MM.1S (cell line): ENCODE measurements around the gene DSCAML1.

Experiments used
- CTCF ChIP-seq: fragments of 300-600 bp; sonication (generic); IDR thresholded peaks from 2 replicates; pipeline ENCODE4 v1.5.1; 2016; ENCODE audit warnings: antibody characterized with exemption, low read length, mixed read lengths
- EZH2 ChIP-seq: fragments of 300-600 bp; sonication (generic); optimal IDR thresholded peaks from 2 replicates; pipeline ENCODE3; 2017; ENCODE audit warnings: low read depth, mild to moderate bottlenecking, antibody characterized with exemption, low read length, mixed read lengths
- EZH2phosphoT487 ChIP-seq: fragments of 300-600 bp; sonication (generic); IDR thresholded peaks from 2 replicates; pipeline ENCODE4 v1.6.1; 2018; ENCODE audit warnings: antibody characterized with exemption, low read length

GRCh38 chr11:117713538-117713991 lies 83.5 kb downstream of the DSCAML1 start:
- TF ChIP-seq CTCF (no peak), EZH2phosphoT487 (no peak), EZH2 (no peak)
